ENCODE measurements around the gene PDPR.
"Not testable (repeated sequence)": the region's sequence is repeated elsewhere in the genome, so short reads cannot be mapped to it uniquely, and the experiment has no call there.

Gene PDPR

GRCh38 chr16:70127706-70128105 lies 13.6 kb downstream of the PDPR start:
- DNase-seq (ENCODE audit: extremely low read depth in 1 of 2, low read depth in 1 of 2): not testable (repeated sequence)

DNA sequence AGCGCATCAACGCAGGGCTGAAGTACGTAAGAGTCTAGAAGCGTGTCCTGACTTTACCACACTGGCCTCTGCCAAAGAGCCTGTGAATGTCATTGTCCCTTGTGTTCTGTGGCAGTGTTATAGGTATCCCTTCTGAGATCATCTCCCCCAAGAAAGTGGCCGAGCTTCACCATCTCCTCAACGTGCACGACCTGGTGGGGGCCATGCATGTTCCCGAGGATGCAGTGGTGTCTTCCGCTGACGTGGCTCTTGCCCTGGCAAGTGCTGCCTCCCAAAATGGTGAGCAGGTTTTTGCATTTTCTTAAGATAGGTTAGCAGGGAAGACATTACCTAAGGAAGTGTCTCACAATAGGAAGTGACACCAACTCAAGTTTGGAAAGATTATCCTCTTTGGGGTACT lies 14.7 kb downstream of the PDPR start:
- not testable (repeated sequence) for DNase-seq (ENCODE audit: extremely low read depth in 1 of 2, low read depth in 1 of 2)

DNA sequence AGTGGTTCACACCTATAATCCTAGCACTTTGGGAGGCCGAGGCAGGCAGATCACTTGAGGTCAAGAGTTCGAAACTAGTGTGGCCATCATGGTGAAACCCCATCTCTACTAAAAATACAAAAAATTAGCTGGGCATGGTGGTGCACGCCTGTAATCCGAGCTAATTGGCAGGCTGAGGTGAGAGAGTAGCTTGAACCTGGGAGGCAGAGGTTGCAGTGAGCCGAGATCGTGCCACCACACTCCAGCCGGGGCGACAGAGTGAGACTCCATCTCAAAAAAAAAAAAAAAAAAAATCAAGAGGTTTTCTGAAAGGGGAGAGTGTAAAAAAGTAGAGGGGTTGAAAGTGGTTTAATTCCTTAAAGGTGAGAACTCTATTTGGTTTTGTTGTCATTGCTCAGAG lies 21.7 kb downstream of the PDPR start:
- DNase-seq (ENCODE audit: extremely low read depth in 1 of 2, low read depth in 1 of 2): not testable (repeated sequence)

DNA sequence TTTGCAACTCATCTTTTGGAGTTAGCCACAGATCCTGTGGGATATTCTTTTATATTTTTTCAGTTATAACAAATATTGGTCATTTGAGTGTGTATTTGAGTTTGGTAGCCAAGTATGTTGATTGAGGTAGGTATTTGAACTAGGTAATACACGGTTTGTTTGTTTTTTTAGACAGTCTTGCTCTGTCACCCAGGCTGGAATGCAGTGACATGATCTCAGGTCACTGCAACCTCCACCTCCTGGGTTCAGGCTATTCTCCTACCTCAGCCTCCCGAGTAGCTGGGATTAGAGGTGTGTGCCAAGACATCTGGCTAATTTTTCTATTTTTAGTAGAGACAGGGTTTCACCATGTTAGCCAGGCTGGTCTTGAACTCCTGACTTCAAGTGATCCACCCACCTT lies 22.5 kb downstream of the PDPR start:
- DNase-seq (ENCODE audit: extremely low read depth in 1 of 2, low read depth in 1 of 2): not testable (repeated sequence)

DNA sequence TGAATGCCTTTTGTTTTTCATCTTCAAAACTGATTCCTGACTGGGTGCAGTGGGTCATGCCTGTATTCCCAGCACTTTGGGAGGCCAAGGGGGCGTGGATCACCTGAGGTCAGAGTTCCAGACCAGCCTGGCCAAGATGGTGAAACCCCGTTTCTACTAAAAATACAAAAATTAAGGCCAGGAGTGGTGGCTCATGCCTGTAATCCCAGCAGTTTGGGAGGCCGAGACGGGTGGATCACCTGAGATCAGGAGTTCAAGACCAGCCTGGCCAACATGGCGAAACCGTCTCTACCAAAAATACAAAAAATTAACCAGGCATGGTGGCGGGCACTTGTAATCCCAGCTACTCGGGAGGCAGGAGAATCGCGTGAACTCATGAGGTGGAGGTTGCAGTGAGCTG lies 28.6 kb downstream of the PDPR start:
- not testable (repeated sequence) for DNase-seq (ENCODE audit: extremely low read depth in 1 of 2, low read depth in 1 of 2)

GRCh38 chr16:70143231-70143895 lies 29.2 kb downstream of the PDPR start:
- not testable (repeated sequence) for DNase-seq (ENCODE audit: extremely low read depth in 1 of 2, low read depth in 1 of 2)

GRCh38 chr16:70147853-70148252 lies 33.7 kb downstream of the PDPR start:
- not testable (repeated sequence) for DNase-seq (ENCODE audit: extremely low read depth in 1 of 2, low read depth in 1 of 2)

GRCh38 chr16:70148453-70148852 lies 34.3 kb downstream of the PDPR start:
- not testable (repeated sequence) for DNase-seq (ENCODE audit: extremely low read depth in 1 of 2, low read depth in 1 of 2)

DNA sequence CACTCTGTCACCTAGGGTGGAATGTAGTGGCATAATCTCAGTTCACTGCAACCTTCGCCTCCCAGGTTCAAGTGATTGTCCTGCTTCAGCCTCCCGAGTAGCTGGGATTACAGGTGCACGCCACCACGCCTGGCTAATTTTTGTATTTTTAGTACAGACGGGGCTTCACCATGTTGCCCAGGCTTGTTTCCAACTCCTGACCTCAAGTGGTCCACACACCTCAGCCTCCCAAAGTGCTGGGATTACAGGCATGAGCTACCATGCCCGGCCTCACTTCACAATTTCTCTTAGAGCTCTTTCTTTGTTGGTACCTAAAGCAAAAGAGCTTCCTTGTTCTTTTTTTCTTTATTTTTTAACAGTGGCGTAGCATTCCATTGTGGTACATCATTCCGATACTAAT lies 35.2 kb downstream of the PDPR start:
- not testable (repeated sequence) for DNase-seq (ENCODE audit: extremely low read depth in 1 of 2, low read depth in 1 of 2)

DNA sequence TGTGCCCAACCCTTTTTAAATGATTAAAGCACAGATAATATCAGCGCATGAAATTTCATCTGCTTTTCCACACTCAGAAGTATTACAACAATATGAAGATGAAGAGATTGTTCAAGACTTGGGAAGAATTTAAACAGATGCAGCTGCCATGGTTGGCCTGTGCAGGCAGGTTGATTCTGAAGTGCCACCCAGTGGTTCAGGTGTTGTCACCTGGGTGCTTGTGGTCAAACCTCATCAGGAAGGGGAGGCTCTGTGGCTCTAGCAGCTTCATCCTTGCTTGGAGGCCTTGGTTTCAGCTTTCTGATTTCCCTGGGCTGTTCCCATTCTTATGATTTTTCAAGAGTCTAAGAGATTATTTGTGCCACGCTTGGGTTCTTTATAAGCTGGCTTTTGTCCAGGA lies 37.3 kb downstream of the PDPR start:
- no peak for DNase-seq (ENCODE audit: extremely low read depth in 1 of 2, low read depth in 1 of 2)

GRCh38 chr16:70151941-70152509 lies 37.9 kb downstream of the PDPR start:
- no peak for DNase-seq (ENCODE audit: extremely low read depth in 1 of 2, low read depth in 1 of 2)

DNA sequence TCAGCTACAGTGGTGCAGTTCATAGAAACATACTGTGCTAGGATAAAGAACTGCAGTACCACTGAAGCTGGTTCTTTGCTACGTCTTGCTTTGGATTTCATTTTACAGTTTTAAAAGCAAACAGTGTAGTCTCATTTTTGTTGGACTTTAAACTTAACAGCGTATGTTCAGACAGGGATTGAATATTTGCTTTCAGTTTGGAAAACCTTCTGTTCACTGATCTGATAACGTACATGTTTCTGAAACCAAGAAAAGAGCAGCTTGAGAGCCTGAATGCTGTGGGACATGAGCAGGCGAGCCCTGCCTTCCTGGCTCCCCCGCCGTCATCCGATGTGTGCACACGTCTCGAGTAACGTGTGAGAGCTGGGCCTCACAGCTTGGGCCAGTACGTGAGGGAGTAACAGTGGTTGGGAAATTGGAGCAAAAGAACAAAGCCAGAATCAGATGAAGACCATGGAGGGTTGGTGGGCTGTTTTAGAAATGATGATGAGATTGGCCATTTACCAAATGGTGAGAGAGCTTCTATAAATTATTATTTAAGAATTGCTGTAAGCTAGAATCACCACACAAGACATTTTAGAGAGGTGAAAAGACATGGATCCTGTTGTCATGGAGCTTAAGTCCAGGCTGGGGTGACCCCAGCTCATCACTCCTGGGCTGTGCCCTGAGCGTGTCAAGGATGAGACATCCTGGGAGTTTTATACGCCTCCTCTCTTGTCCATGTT lies 38.6 kb downstream of the PDPR start:
- no peak for DNase-seq (ENCODE audit: extremely low read depth in 1 of 2, low read depth in 1 of 2)

- DNase-seq (ENCODE audit: extremely low read depth in 1 of 2, low read depth in 1 of 2): not testable (repeated sequence)
Measured at GRCh38 chr16:70154736-70155135, 40.6 kb downstream of the PDPR start.

DNA sequence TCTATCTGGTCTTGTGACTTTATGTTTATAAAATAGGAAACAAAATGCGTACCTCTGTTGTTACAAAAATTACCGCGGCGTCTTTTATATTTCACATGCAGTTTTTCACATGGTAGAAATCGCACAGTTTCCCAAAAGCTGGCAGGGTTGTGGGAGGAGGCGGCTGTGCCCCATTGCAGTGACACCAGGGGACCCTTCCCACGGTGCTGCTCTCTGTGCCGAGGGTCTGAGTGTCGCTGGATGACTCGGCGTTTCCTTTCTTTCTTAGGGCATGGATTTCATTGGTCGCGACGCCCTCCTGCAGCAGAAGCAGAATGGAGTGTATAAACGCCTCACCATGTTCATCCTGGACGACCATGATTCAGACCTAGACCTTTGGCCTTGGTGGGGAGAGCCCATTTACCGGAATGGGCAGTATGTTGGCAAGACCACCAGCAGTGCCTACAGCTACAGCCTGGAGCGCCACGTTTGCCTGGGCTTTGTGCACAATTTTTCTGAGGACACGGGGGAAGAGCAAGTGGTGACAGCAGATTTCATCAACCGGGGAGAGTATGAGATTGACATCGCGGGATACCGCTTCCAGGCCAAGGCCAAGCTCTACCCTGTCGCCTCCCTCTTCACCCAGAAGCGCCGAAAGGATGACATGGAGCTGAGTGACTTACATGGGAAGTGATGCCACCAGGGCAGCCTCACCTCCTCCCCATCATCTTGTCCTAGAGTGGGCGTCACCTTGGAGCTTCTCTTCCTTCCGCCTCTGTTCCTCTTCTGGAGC lies 42.3 kb downstream of the PDPR start:
- DNase-seq (ENCODE audit: extremely low read depth in 1 of 2, low read depth in 1 of 2): no peak

DNA sequence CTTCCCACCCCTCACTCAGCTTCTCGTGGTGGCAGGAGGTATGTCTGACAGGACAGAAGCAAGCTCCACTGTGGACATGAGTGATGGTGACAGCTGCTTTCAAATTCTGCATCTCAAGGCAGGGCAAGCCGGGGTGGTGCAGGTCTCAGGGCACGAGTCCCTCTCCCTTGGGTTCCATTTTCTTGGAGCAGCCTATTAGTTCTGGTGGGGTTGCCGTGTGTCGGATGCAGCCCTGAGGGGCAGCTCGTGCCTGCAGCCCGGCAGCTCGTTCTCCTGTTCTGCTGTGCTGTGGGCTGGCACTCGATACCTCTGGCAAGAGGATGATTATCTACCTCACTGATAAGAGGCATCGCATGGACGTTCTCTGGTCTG lies 43.0 kb downstream of the PDPR start:
- DNase-seq (ENCODE audit: extremely low read depth in 1 of 2, low read depth in 1 of 2): no peak

- no peak for DNase-seq (ENCODE audit: extremely low read depth in 1 of 2, low read depth in 1 of 2)
Measured at GRCh38 chr16:70157477-70158260, 43.5 kb downstream of the PDPR start.

GRCh38 chr16:70158261-70158939 lies 44.3 kb downstream of the PDPR start:
- no peak for DNase-seq (ENCODE audit: extremely low read depth in 1 of 2, low read depth in 1 of 2)

GRCh38 chr16:70159355-70160348 lies 45.5 kb downstream of the PDPR start:
- no peak for DNase-seq (ENCODE audit: extremely low read depth in 1 of 2, low read depth in 1 of 2)

- no peak for DNase-seq (ENCODE audit: extremely low read depth in 1 of 2, low read depth in 1 of 2)
Measured at GRCh38 chr16:70160388-70160787, 46.3 kb downstream of the PDPR start.

Data from activated CD8-positive, alpha-beta memory T cell treated with anti-CD3 and anti-CD28 coated beads for 1 hour (primary cell).